Measurements from ENCODE around the gene TMEM132C. TPM values are rescaled to one million over a fixed set of nuclear protein-coding genes. Genes with fewer than 3 reads are reported as not detected.

TMEM132C gene
- total and polyA plus RNA-seq, 2 of the 8 experiments (the other 6 are each of a cell fraction or from before 2014, with no cell fraction given) = 0.23 to 0.76 TPM

DNA sequence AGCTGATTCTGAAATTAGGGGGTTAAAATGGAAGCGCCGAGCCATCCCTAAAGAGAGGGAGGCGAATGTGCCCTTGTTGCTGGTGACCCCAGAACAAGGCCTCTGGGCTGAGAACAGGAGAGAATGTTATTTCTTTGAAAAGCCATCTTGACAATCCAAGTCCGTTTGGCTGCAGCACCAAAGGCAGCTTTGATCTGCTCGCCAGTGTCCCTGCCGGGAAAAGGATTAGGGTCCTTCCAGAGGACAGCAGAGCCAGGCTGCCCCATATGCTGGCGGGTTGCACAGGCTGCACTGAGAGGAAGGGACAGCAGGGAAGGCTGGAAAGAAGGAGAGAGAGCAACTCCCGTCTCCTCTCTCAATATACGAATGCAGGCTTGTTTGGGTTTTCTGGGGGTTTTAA lies 141.7 kb downstream of the TMEM132C start (continued):
- TF ChIP-seq, protein P1, sequence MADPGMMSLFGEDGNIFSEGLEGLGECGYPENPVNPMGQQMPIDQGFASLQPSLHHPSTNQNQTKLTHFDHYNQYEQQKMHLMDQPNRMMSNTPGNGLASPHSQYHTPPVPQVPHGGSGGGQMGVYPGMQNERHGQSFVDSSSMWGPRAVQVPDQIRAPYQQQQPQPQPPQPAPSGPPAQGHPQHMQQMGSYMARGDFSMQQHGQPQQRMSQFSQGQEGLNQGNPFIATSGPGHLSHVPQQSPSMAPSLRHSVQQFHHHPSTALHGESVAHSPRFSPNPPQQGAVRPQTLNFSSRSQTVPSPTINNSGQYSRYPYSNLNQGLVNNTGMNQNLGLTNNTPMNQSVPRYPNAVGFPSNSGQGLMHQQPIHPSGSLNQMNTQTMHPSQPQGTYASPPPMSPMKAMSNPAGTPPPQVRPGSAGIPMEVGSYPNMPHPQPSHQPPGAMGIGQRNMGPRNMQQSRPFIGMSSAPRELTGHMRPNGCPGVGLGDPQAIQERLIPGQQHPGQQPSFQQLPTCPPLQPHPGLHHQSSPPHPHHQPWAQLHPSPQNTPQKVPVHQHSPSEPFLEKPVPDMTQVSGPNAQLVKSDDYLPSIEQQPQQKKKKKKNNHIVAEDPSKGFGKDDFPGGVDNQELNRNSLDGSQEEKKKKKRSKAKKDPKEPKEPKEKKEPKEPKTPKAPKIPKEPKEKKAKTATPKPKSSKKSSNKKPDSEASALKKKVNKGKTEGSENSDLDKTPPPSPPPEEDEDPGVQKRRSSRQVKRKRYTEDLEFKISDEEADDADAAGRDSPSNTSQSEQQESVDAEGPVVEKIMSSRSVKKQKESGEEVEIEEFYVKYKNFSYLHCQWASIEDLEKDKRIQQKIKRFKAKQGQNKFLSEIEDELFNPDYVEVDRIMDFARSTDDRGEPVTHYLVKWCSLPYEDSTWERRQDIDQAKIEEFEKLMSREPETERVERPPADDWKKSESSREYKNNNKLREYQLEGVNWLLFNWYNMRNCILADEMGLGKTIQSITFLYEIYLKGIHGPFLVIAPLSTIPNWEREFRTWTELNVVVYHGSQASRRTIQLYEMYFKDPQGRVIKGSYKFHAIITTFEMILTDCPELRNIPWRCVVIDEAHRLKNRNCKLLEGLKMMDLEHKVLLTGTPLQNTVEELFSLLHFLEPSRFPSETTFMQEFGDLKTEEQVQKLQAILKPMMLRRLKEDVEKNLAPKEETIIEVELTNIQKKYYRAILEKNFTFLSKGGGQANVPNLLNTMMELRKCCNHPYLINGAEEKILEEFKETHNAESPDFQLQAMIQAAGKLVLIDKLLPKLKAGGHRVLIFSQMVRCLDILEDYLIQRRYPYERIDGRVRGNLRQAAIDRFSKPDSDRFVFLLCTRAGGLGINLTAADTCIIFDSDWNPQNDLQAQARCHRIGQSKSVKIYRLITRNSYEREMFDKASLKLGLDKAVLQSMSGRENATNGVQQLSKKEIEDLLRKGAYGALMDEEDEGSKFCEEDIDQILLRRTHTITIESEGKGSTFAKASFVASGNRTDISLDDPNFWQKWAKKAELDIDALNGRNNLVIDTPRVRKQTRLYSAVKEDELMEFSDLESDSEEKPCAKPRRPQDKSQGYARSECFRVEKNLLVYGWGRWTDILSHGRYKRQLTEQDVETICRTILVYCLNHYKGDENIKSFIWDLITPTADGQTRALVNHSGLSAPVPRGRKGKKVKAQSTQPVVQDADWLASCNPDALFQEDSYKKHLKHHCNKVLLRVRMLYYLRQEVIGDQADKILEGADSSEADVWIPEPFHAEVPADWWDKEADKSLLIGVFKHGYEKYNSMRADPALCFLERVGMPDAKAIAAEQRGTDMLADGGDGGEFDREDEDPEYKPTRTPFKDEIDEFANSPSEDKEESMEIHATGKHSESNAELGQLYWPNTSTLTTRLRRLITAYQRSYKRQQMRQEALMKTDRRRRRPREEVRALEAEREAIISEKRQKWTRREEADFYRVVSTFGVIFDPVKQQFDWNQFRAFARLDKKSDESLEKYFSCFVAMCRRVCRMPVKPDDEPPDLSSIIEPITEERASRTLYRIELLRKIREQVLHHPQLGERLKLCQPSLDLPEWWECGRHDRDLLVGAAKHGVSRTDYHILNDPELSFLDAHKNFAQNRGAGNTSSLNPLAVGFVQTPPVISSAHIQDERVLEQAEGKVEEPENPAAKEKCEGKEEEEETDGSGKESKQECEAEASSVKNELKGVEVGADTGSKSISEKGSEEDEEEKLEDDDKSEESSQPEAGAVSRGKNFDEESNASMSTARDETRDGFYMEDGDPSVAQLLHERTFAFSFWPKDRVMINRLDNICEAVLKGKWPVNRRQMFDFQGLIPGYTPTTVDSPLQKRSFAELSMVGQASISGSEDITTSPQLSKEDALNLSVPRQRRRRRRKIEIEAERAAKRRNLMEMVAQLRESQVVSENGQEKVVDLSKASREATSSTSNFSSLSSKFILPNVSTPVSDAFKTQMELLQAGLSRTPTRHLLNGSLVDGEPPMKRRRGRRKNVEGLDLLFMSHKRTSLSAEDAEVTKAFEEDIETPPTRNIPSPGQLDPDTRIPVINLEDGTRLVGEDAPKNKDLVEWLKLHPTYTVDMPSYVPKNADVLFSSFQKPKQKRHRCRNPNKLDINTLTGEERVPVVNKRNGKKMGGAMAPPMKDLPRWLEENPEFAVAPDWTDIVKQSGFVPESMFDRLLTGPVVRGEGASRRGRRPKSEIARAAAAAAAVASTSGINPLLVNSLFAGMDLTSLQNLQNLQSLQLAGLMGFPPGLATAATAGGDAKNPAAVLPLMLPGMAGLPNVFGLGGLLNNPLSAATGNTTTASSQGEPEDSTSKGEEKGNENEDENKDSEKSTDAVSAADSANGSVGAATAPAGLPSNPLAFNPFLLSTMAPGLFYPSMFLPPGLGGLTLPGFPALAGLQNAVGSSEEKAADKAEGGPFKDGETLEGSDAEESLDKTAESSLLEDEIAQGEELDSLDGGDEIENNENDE (IDR thresholded peaks at IDR 0.05; ENCODE audit: insufficient replicate concordance, low read length) = no peak
- TF ChIP-seq CREB1 (IDR thresholded peaks at IDR 0.05) (no peak), RBBP5 (IDR thresholded peaks at IDR 0.05; ENCODE audit: borderline replicate concordance, low read depth, low read length) (no peak), EP300 (IDR thresholded peaks at IDR 0.05; ENCODE audit: borderline replicate concordance in 1 of 2, low read depth in 2 of 2, low read length in 2 of 2) (no peak), CHD1 (IDR thresholded peaks at IDR 0.05; ENCODE audit: low read depth, low read length) (no peak), EZH2 (IDR thresholded peaks at IDR 0.05; ENCODE audit: low read depth, low read length, severe bottlenecking) (no peak), JUND (IDR thresholded peaks at IDR 0.05; ENCODE audit: low read length) (no peak), TAF1 (IDR thresholded peaks at IDR 0.05; ENCODE audit: low read depth, low read length) (no peak), SIX5 (IDR thresholded peaks at IDR 0.05; ENCODE audit: low read depth, low read length) (no peak)
